Trophoblast cell (in vitro differentiated cells and primary cell): ENCODE measurements around the gene MAEL.

Experiments
- DNase-seq, 2 donors: peaks; one replicate each; pipeline ENCODE4 v3.0.0-alpha.2; 2016
- H2AFZ ChIP-seq: 2 replicates; pipeline ENCODE4 v1.6.1; 2013; ENCODE audit warnings: low read length, moderate library complexity, mild to moderate bottlenecking; ENCODE audit not compliant: insufficient read depth, poor library complexity
- H2AK5ac ChIP-seq: 2 replicates; pipeline ENCODE4 v1.6.1; 2013; ENCODE audit warnings: mild to moderate bottlenecking, low read length
- H2BK120ac ChIP-seq: 2 replicates; pipeline ENCODE4 v1.6.1; 2013; ENCODE audit warnings: low read length, mild to moderate bottlenecking, moderate library complexity; ENCODE audit not compliant: insufficient read depth, poor library complexity
- H2BK12ac ChIP-seq: 2 replicates; pipeline ENCODE4 v1.6.1; 2013; ENCODE audit warnings: mild to moderate bottlenecking, low read length, moderate library complexity
- H2BK5ac ChIP-seq: 2 replicates; pipeline ENCODE4 v1.6.1; 2013; ENCODE audit warnings: low read length, low read depth, moderate library complexity, mild to moderate bottlenecking; ENCODE audit not compliant: poor library complexity
- H3K14ac ChIP-seq: 2 replicates; pipeline ENCODE4 v1.6.1; 2013; ENCODE audit warnings: mild to moderate bottlenecking, low read length
- H3K18ac ChIP-seq: 2 replicates; pipeline ENCODE4 v1.6.1; 2013; ENCODE audit warnings: mild to moderate bottlenecking, low read length
- H3K23ac ChIP-seq: 2 replicates; pipeline ENCODE4 v1.6.1; 2013; ENCODE audit warnings: low read length
- H3K27ac ChIP-seq: 2 replicates; pipeline ENCODE4 v1.5.1; 2013; ENCODE audit warnings: low read depth, mild to moderate bottlenecking, inconsistent platforms, low read length, moderate library complexity
- H3K27me3 ChIP-seq: 2 replicates; pipeline ENCODE4 v1.6.1; 2013; ENCODE audit warnings: inconsistent platforms, mild to moderate bottlenecking, low read length, moderate library complexity; ENCODE audit not compliant: insufficient read depth
- H3K36me3 ChIP-seq, 2 experiments: 1 replicate in 1 of 2; 2 replicates in 1 of 2; pipeline ENCODE4 v1.6.1; 2013; ENCODE audit warnings: low read length in 2 of 2, mild to moderate bottlenecking in 2 of 2, moderate library complexity in 1 of 2; ENCODE audit not compliant: insufficient read depth in 2 of 2, control insufficient read depth in 1 of 2
- H3K4ac ChIP-seq: 2 replicates; pipeline ENCODE4 v1.6.1; 2013; ENCODE audit warnings: low read depth, mild to moderate bottlenecking, low read length, moderate library complexity
- H3K4me1 ChIP-seq, 2 experiments: 1 replicate in 1 of 2; 2 replicates in 1 of 2; pipeline ENCODE4 v1.6.1; 2013; ENCODE audit warnings: low read length in 2 of 2, mild to moderate bottlenecking in 2 of 2, moderate library complexity in 1 of 2; ENCODE audit not compliant: insufficient read depth in 2 of 2, control insufficient read depth in 1 of 2
- H3K4me2 ChIP-seq: 2 replicates; pipeline ENCODE4 v1.6.1; 2013; ENCODE audit warnings: inconsistent platforms, mild to moderate bottlenecking, low read length, moderate library complexity
- H3K4me3 ChIP-seq: 2 replicates; pipeline ENCODE4 v1.5.1; 2013; ENCODE audit warnings: mild to moderate bottlenecking, low read depth, low read length, inconsistent platforms
- H3K79me1 ChIP-seq: one replicate; pipeline ENCODE4 v1.6.1; 2013; ENCODE audit warnings: low read length
- H3K79me2 ChIP-seq: 2 replicates; pipeline ENCODE4 v1.6.1; 2013; ENCODE audit warnings: low read length, mild to moderate bottlenecking; ENCODE audit not compliant: control insufficient read depth, insufficient read depth, poor library complexity
- H3K9ac ChIP-seq: 2 replicates; pipeline ENCODE4 v1.6.1; 2013; ENCODE audit warnings: mild to moderate bottlenecking, low read length
- H3K9me3 ChIP-seq: 2 replicates; pipeline ENCODE4 v1.6.1; 2013; ENCODE audit warnings: low read depth, mild to moderate bottlenecking, control low read depth, inconsistent platforms, low read length; ENCODE audit not compliant: insufficient read depth
- H4K12ac ChIP-seq: 2 replicates; pipeline ENCODE4 v1.6.1; 2013; ENCODE audit warnings: low read depth, mild to moderate bottlenecking, low read length, moderate library complexity
- H4K8ac ChIP-seq: 2 replicates; pipeline ENCODE4 v1.6.1; 2013; ENCODE audit warnings: low read depth, mild to moderate bottlenecking, low read length, moderate library complexity
- H4K91ac ChIP-seq: one replicate; pipeline ENCODE4 v1.6.1; 2013; ENCODE audit warnings: low read depth, mild to moderate bottlenecking, low read length, moderate library complexity
- WGBS: extraction: QIAGEN DNeasy Blood & Tissue Kit; methylation state at CpG from one replicate; pipeline ENCODE4 v1.1.7; 2013; ENCODE audit warnings: missing lambda C conversion rate; ENCODE audit not compliant: insufficient read length, insufficient coverage; ENCODE audit errors: extremely low coverage; 5-methylcytosine and 5-hydroxymethylcytosine counted together

Gene MAEL

DNA sequence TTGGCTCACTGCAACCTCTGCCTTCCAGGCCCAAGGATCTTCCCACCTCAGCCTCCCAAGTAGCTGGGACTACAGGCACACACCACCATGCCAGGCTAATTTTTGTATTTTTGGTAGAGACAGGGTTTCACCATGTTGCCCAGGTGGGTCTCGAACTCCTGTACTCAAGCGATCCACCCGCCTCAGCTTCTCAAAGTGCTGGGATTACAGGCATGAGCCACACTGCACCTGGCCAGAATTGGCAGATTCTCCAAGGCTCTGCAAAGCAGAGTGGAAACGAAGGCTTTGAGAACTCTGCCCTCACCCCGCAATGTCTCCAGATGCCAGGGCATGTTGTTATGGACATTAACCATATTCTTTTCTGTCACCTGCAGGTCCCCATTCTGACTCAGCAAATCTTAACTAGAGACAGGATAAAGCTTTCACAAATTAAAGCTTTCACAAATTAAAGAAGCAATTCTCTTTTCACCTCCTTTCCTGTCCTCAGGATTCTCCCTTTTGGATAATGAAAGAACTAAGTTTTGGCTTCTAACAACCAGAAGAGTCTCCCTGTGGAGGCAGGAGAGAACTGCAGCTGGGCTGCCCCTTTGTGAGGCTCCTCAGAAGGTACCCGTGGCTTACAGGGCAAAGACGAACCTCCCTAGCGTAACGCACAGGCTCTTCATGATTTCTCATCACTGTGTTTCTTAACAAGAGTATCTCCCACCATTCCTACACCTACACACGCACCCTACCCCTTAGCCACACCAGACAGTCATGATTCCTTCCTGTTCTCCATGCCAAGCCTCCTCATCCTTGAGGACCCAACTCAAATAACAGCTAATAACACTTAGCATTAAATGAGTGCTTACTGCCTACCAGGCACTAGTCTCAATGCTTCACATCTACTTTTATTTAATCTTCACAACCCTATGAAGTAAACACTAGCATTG lies 71.3 kb downstream of the MAEL start:
- Histone ChIP-seq H4K8ac (no peak overlapping the region), H2BK12ac (no peak overlapping the region), H3K79me1 (peaks cover 2% of the 10 kb centered on the region), H2BK120ac (no peak overlapping the region), H3K4ac (no peak overlapping the region), H3K23ac (no peak overlapping the region), H3K9me3 (peaks cover 6% of the 10 kb centered on the region), H3K4me3 (no peak overlapping the region), H3K36me3 (no peaks in the 10 kb centered on the region), H3K9ac (peak overlapping the region; percentile 8), H3K79me2 (no peaks in the 10 kb centered on the region), H2AK5ac (no peak overlapping the region), H4K91ac (no peak overlapping the region), H3K27ac (no peak overlapping the region), H2BK5ac (no peak overlapping the region), H2AFZ (no peak overlapping the region), H3K4me2 (no peak overlapping the region), H3K18ac (no peak overlapping the region), H3K14ac (no peak overlapping the region), H3K4me1 (peaks cover 0 to 2% of the 10 kb centered on the region in 2 experiments), H4K12ac (no peak overlapping the region), H3K27me3 (no peaks in the 10 kb centered on the region)
- DNase-seq, result no peak
- WGBS, result no CpG with 5 or more reads among the region's 10 CpGs

DNA sequence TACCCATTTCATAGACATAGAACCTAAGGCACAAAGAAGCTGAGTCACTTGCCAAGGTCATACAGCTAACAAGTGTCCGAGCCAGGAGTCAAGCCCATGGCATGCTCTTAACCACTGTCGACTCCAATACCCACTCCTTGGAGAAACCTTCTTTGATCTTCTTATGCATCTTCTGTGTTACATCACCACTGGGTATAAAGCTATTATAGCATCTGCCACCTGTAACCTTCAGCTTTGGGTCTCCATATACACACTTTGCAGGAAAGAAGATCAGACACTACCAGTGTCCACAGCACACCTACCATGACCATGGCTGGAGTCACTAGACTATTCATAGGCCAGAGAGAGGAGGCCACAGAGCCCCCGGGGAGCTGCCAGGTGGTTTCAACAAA lies 72.0 kb downstream of the MAEL start:
- H2BK120ac ChIP-seq, result no peak overlapping the region
- H2AFZ ChIP-seq, result no peak overlapping the region
- H3K9me3 ChIP-seq, result peaks cover 6% of the 10 kb centered on the region
- no peak overlapping the region for H3K23ac ChIP-seq
- H3K4me3 ChIP-seq, result no peak overlapping the region
- H3K18ac ChIP-seq, result no peak overlapping the region
- H4K12ac ChIP-seq, result no peak overlapping the region
- H3K4ac ChIP-seq, result no peak overlapping the region
- H3K14ac ChIP-seq, result no peak overlapping the region
- no peak overlapping the region for H3K9ac ChIP-seq
- DNase-seq, result no peak
- H2BK12ac ChIP-seq, result no peak overlapping the region
- no CpG with 5 or more reads among the region's 3 CpGs for WGBS
- no peak overlapping the region for H4K91ac ChIP-seq
- no peak overlapping the region for H3K27ac ChIP-seq
- H2BK5ac ChIP-seq, result no peak overlapping the region
- H3K79me2 ChIP-seq, result no peaks in the 10 kb centered on the region
- no peak overlapping the region for H3K4me2 ChIP-seq
- H4K8ac ChIP-seq, result no peak overlapping the region
- H3K79me1 ChIP-seq, result peaks cover 2% of the 10 kb centered on the region
- no peaks in the 10 kb centered on the region for H3K27me3 ChIP-seq
- no peak overlapping the region for H2AK5ac ChIP-seq
- peaks cover 0 to 2% of the 10 kb centered on the region in 2 experiments for H3K4me1 ChIP-seq
- H3K36me3 ChIP-seq, result no peaks in the 10 kb centered on the region

GRCh38 chr1:167064621-167065020 lies 75.5 kb downstream of the MAEL start:
- Histone ChIP-seq H4K91ac (no peak overlapping the region), H2AFZ (no peak overlapping the region), H3K27me3 (no peaks in the 10 kb centered on the region), H3K4me2 (no peak overlapping the region), H3K14ac (no peak overlapping the region), H4K8ac (no peak overlapping the region), H2BK5ac (no peak overlapping the region), H3K9ac (no peak overlapping the region), H3K4me3 (no peak overlapping the region), H3K79me1 (no peaks in the 10 kb centered on the region), H3K4ac (no peak overlapping the region), H2BK120ac (no peak overlapping the region), H2AK5ac (no peak overlapping the region), H2BK12ac (no peak overlapping the region), H3K36me3 (no peaks in the 10 kb centered on the region), H3K4me1 (no peaks in the 10 kb centered on the region), H3K18ac (no peak overlapping the region), H4K12ac (no peak overlapping the region), H3K23ac (no peak overlapping the region), H3K79me2 (no peaks in the 10 kb centered on the region), H3K9me3 (peaks cover 3% of the 10 kb centered on the region), H3K27ac (no peak overlapping the region)
- no peak for DNase-seq
- no CpG with 5 or more reads among the region's 9 CpGs for WGBS

- H4K12ac ChIP-seq, result no peak overlapping the region
- no peaks in the 10 kb centered on the region for H3K4me1 ChIP-seq
- H2AK5ac ChIP-seq, result no peak overlapping the region
- H3K4me2 ChIP-seq, result no peak overlapping the region
- no peak overlapping the region for H3K23ac ChIP-seq
- H2AFZ ChIP-seq, result no peak overlapping the region
- H4K8ac ChIP-seq, result no peak overlapping the region
- no peak overlapping the region for H3K9ac ChIP-seq
- H3K79me1 ChIP-seq, result no peaks in the 10 kb centered on the region
- no peaks in the 10 kb centered on the region for H3K27me3 ChIP-seq
- no peak overlapping the region for H3K18ac ChIP-seq
- no peak overlapping the region for H3K14ac ChIP-seq
- H2BK5ac ChIP-seq, result no peak overlapping the region
- H3K4me3 ChIP-seq, result no peak overlapping the region
- H3K79me2 ChIP-seq, result no peaks in the 10 kb centered on the region
- no peak overlapping the region for H2BK12ac ChIP-seq
- WGBS, result no CpG with 5 or more reads among the region's 8 CpGs
- H3K9me3 ChIP-seq, result peaks cover 3% of the 10 kb centered on the region
- H3K27ac ChIP-seq, result no peak overlapping the region
- H3K4ac ChIP-seq, result no peak overlapping the region
- H4K91ac ChIP-seq, result no peak overlapping the region
- H3K36me3 ChIP-seq, result no peaks in the 10 kb centered on the region
- no peak for DNase-seq
- no peak overlapping the region for H2BK120ac ChIP-seq
These were observed 76.4 kb downstream of the MAEL start for GRCh38 chr1:167065471-167065870.
